NCI-H69 (cell line): Measurements from ENCODE around the gene SMPD2.

Experiments used
- DNase-seq: peaks from one replicate; lab custom pipeline; 2025; lab: John Stamatoyannopoulos, UW

Gene SMPD2

DNA sequence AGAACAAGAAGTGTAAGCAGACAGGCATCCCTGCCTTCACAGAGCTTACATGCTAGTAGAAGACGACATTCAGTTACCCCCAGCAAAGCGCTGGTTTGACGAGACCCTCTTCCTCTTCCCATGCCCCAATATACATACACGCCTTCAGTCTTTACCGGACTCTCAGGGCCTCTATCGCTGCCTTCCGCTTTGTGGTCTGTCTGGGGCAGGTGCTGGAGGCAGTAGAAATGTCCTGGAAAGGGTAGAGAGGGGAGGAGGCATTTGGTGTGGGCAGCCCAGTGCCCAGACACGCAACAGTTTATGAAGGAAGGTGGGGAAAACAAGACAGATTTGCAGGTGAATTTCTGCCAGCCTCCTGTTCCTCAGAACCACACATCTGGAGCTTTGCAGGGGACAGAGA lies 6.0 kb downstream of the SMPD2 start:
- no peak for DNase-seq

DNA sequence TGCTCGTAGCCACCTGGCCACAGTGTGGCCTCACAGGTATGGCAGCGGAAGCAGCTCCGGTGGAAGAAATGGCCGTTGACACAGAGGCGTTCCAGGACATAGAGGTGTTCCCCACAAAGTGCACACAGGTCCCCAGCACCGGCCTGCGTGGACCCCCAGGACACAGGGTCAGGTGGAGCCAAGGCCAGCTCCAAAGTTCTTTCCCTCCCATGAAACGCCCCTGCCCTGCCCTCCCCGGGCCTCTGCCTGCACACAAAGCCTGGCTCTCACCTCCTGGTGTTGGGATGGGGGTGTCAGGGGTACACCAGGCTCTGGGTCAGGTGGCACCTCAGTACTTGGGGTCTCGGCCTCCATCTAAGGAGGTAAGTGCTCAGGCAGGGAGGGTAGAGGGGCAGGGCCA lies 6.6 kb downstream of the SMPD2 start:
- DNase-seq = no peak

DNA sequence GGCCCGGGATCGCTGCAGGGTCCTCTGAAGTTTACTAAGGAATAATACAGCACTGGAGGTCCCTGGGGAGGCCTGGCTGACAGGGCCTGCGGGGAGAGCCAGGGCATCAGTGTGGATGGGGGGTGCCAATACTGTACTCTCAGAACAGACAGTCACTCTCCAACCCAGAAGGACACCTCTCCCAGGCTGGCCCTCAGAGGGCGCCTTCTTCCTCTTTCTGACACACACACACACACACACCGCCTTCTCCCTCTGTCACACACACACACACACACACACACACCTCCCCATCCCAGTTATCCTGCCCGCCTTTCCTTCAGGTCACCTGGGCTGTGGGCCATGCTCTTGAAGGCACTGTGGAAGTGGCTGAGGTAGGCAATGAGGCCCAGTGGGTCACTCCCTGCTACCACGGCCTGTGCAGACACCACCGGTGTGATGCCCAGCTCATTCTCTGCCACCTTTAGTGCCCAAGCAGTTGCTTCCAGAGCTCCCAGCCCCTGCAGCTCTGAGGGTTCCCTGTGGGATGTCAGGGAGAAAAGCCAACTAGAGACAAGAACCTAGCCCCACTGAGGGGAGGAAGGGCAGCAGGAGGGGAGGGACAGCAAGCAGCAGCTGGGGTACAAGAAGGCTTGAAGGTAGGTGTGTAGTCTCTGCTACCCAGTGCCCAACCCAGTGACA lies 7.5 kb downstream of the SMPD2 start:
- peak; percentile 17 for DNase-seq

DNA sequence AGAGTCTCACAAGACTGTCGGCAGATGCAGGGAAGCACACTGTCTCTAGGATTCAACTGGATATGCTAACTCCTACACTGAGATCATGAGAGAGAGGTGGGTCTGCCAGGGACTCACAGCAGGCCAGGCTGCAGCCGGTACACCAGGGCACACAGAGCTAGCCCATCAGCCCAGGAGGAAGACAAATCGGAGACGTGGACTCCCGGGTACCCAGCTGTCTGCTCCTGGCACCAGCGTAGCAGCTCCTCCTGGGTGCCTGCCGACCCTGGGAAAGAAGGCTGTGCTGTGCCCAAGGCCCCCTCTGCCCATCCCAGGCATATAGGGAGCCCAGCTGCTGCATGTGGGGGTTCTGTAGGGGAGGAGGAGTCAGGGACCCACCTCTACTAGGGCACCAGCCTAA lies 8.1 kb downstream of the SMPD2 start:
- no peak for DNase-seq

DNA sequence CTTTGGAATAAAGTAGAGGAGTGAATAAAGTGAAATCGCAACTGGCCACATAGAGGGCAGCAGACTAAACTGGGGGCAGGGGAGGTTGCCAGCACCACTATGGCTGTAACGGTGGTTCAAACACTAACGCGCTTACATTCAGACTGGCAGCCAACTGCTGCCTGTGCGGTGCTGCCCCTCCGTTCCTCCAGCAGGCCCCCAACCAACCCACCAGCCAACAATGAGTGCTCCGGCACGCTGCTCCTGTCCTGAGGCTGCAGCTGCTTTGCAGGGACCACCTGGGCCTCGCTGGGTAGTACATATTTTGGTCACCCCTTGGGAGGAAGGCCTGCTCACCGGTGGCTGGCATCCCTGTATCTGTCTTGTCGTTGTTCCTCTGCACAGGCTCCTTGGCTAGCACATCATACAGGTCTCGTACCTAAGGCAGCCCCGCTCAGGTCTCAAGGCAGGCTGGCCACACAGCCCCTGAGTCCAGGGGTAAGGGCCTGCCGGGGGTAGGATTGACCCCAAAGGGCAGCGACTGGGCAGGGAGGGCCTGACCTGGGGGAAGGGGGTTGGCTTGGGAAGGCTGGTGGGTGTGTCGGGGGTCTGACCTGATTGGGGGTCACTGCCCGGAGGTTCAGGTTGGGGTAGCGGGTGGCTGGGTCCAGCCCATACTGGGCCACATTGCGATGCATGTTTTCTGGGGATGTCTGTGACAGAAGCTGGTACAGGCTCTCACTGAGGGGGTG lies 8.7 kb downstream of the SMPD2 start:
- no peak for DNase-seq

DNA sequence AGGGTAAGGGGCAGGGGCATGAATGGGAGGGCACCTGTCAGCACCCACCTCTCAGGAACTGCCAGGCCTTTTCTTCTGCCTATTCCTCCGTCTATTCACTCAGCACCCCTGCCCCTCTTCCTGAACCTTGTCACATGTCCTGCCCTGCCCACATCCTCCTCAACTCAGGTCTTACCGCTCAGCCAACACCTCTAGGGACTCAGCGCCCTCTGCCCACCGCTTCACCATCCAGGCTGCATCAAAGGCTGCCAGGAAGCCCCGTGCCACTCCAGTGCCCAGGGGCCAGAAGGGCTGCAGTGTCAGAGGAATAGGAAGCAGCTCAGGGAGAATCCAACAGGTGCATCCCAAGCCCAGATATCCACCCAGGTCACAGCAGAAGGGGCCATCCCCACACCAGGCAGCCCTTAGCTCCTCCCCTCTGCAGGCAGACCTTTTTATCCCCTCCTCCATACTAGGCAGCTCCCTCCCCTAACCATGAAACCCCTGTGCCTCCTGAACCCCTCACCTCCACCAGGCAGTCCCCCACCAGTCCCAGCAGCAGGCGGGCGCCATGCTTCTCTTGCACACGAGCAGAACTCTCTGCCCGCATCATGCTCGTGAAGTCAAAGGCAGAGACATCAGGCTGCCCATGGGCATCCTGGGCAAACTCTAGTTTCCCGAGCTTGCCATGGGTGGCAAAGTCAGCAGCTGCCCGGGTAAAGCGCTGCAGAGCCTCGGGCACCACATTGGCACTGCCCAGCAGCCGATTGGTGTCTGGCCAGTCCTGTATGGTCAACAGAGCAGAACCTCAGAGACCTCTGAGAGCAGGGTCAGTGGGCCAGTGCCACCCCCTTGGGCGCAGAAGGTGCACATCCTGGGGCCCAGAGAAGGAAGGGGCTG lies 9.5 kb downstream of the SMPD2 start:
- DNase-seq = no peak

DNA sequence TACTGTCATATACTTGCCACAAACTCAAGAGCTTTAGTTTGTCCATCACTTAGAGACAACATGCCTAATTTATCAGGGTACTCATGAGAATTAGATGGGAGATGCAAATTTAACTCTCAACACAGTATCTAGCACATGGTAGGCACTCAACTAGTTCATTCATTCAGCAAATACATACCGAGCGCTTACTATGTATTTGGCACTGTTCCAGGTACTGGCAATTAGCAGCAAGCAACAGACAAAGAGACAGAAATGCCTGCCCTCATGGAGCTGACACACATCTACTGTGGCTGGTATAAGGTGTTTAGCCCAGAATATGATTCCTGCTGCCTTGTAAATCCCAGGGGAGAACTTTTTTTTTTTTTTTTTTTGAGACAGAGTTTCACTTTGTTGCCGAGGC lies 10.3 kb downstream of the SMPD2 start:
- DNase-seq = no peak

DNA sequence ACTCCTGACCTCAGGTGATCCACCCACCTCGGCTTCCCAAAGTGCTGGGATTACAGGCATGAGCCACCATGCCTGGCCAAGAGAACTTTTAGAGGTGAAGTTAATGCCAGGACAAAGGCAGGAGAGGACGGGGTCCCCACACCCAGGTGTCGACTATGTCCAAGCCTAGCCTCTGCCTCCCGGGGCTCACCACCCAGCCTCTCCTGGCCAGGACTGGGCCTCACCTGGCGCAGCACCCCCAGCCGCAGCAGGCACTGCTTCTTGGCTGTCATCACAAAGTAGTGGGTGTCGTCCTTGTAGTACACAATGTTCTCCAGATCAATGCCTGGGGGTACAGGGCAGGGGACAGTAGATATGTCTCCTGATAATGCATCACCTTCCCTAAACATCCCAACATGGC lies 10.9 kb downstream of the SMPD2 start:
- DNase-seq = no peak

DNA sequence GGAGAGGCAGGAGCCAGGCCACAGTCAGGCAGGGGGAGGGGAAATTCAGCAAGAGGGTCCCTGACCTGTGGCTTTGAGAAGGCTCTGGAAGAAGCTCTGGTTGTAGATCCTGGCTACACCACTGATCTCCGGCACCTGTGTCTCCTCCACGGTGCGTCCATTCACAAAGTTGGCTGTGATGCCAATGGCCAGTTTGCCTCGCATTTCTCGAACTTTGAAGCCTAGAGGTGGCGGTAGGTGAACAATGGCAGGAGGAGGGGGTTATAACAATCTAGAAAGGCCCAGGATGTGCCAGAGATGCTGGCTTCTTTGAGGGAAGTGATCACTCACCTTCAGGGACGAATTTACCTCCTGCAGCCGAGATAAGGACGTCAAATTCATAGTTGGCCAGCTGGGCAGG lies 11.7 kb downstream of the SMPD2 start:
- DNase-seq = no peak

DNA sequence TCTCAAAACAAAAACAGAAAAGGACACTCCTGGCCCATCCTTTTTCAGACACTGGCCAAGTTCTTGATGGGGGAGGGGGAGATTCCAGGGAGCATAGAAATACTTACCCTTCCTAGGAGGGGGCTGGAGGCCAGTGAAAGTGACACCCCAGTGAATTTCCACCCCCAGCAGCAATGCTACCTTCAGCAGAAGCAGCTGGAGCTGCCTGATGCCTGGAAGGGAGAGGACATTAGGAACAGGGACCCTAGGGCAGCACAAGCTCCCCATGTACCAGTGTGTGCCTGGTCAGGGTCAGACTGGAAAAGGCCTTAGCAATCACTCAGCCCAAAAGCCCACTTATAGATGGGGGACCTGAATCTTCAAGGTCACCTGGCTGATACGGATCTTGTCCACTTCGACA lies 12.6 kb downstream of the SMPD2 start:
- DNase-seq = no peak

DNA sequence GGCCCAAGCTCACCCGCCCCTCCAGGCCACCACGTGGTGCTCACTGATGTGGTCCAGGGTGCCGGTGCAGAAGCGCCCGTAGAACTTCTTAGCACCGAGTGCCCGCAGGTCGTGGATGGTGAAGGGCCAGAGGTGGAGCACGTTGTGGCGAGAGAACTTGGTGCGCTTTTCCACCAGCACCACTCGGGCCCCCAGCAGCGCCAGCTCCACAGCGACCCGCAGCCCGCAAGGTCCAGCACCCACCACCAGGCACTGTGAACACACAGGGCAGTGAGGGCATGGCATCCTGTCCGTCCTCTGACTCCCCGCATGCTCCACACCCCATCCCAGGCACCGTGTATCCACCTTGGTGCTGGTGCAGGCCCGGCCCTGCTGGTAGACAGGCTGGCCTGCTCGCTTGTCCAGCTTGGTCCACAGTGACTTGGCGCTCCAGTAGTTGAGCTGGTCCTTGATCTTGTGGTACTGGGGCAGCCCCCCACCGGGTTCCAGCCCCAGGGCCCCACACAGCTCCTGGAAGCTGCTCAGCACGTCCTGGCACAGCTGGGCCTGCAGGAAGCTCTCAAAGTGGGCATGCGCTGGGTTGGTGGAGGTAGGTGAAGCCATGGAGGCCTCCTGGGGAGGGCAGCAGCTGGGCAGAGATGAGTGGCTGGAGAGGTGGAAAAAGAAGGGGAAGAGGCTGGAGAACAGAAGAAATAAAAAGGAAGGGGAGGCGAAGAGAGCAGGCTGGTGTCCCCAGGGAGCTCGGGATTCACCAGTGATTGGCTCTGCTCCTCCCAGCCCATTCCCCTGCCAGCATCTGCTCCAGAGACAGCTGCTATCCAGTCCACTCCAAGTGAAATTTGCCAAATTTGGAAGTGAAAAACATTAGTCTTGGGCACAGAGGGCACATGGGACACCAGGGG lies 13.3 kb downstream of the SMPD2 start:
- peak; percentile 67 for DNase-seq

DNA sequence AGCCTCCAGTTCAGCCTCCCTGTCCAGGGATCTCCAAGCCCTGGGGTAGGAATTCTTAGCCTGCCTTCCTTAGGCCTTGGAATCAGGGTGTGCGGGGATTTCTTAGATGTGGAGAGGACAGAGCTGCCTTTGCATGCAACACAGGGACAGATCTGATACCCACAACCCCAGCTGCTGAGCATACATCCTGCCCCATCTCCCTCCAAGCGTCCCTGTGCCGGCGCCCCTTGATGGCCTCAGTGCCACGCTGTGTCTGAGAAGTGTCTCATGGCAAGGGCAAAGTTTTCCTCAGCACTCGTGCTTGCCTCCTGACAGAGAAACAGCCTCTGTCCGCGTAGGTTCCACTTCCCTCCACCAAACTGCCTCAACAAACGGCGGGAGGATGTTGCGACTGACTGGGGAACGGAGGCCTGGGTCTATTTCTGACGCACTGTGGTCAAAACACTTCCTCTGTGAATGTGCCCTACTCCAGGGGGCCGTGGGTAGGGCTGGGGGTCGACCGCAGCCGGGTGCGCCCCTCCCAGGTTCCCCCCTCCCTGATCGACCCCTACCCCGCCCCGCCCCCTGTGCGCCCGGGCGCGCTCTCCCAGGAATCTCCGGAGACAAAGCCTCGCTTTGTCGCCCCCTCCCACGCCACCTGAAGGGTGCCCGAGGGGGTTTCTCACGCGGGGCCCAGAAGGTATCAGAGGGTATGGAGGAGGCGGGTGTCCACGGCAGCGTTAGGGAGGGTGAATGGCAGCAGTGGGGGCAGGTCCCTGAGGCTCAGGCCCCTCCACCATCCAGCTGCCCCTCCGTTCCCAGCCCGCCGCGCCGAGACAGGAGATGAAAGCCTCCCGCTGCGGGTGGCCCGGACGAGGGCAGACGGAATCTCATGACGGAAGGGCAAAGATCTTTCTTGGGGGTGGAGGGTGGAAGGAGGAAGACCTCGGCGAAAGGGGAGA lies 14.2 kb downstream of the SMPD2 start:
- peak; percentile 59 for DNase-seq

DNA sequence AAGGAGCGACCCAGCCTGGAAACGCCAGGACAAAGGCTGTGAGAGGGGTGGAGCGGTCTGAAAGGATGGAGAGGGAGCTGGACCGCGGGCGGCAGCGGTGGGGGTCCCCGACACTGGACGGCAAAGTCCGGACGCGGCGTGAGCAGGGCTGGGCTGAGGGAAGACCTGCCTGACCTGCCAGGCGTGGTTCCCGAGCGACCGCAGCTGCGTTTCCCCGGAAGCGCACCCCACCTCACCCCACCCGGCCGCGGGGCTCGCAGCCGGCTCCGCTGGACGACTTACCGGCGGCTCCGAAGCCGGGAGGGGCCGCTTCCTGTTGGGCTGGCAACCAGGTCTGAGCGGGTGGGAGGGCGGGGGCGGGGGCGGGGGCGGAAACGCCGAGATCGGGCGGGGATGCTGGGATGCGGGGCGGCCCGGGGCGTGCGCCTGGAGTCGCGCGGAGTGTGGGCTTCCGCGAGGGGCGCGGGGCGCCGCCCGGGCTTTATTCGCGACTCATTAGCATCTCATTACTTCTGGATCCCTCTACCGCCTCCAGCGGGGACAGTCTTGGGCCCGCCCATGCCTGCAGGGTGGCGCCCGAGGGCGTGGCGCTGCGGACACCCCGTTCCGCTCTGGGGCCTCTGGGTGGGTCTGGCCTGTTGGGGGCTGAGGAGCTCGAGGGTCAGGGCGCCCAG lies 15.1 kb downstream of the SMPD2 start, which contains the start of gene MICAL1:
Gene MICAL1 (minus strand): TSS at position 336 of the 674 bp plus-strand sequence. CDS start 1,576 bp downstream, outside the sequence.
- peak; percentile 82 for DNase-seq

DNA sequence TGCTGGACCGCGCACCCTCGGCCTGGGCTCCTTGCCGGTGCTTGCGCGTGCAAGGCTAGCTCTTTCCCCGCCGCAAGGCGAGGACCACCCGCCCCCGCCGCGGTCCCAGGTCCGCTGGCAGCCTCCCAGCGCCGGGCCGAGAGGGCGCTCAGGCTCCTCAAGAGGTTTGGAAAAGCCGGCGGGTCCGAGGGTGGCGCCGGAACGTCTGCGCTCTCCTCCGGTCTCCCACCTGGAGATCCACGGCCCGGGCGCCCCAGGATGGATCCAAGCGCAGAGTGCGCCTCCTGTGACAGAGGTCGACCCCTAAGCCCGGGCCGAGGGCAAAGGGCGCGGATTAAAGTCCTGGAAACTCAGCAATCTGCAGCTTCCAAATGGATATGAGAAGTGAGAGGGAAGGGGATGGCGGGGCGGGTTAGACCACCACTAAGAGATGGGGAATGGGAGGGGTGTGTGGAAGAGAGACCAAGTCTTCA lies 15.6 kb downstream of the SMPD2 start:
- DNase-seq = peak; percentile 57

DNA sequence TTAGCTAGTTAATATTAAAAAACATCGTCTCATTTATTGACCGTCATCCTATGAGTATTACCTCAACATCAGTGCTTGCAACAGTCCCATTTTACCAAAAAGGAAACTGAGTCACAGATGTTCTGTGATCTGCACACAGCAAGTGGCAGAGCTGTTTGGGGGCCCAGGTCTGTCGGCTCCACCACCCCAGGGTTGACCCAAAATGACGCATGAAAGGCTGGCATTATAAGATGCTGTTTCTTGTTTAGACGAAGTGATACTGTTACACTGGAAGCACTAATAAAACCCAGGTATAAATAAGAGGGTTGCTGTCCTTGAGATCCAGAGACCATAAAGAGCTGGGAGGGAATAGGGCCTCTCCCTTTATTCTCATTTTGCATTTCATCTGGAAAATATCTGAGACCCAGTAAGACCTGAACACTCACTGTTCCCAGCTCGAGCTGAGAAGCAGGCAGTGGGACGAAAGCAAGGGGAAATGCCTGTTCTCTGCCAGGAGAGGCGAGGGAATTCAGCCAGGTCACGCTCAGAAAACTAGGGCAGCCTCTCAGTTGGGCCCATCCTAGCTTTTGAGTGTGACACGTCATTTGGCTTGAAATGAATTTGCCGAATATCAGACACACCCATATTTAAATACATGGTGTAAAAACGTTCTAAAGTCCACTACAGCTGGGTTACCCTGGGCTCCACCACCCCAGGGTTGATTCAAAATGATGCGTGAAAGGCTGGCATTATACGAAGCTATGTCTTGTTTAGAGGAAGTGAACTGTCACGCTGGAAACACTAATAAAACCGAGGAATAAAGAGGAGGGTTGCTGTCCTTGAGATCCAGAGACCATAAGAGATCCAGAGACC lies 16.4 kb downstream of the SMPD2 start:
- DNase-seq = no peak

DNA sequence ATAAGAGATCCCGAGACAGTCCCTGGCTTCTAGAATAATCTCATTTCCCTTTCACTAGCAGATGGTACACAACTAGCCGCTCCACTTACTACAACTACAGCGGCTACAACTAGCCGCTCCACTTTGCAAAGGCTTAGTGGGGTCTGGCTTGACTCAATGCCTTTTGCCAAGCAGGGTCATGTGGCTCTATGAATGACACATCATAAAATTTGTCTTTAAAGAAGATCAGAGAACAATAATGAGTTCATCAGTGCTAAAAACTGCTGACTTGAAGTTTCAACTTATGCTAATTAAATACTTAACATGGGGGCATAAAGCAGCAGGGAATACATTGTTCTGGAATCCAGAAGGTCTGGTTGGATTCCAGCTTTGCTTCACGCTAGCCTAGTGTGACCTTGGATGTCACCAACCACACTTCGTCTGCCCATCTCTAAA lies 17.1 kb downstream of the SMPD2 start:
- DNase-seq = no peak

DNA sequence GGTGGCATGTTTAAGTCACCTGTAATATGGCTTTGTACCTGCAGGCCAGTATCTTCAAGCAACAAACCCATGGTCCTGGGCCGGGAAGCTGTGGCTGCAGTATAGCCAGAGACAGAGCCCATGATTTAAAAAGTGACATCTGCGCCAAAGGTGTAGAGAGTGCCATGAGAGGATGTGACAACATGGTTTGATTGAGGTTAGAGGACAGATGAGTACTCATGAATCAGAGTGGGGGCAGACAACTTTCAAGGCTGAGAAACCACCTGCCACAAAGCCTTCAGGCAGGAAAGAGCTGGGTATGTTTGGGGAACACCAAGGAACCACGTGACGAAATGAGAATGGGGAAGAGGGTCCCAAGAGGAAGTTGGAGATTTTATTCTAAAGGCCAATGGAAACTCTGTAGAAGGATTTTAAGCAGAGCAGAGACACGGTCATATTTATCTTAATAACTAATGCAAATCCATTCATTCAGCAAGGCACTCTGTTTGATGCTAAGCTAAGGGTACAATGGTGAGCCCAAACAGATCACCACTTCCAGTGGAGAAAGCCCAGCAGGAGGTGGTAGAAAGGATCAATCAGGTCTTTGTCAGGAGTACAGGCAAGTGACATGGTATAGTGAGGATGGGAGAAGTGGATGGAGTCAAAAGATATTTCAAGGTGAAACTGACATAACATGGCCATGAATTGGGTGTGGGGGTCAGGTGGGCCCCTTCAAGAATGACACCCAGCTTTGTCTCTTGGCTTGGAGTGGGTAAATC lies 18.4 kb downstream of the SMPD2 start:
- no peak for DNase-seq
